A673 (cell line): ENCODE measurements around the gene ACSL1.

Source experiments
- EZH2 ChIP-seq: fragments of 200-600 bp; sonication (generic); IDR thresholded peaks from 2 replicates; pipeline ENCODE4 v1.6.1; 2017; ENCODE audit warnings: borderline replicate concordance, low read depth, mild to moderate bottlenecking, mixed read lengths, antibody characterized with exemption, low read length; ENCODE audit not compliant: poor library complexity, severe bottlenecking
- TF ChIP-seq, protein P1 (sequence below): fragments of 300-800, 200-600 bp; sonication (generic); conservative IDR thresholded peaks from 2 replicates; pipeline ENCODE4 v1.5.1; 2017; ENCODE audit warnings: low read depth, mild to moderate bottlenecking, antibody characterized with exemption, low read length, moderate library complexity, mixed read lengths

DNA sequence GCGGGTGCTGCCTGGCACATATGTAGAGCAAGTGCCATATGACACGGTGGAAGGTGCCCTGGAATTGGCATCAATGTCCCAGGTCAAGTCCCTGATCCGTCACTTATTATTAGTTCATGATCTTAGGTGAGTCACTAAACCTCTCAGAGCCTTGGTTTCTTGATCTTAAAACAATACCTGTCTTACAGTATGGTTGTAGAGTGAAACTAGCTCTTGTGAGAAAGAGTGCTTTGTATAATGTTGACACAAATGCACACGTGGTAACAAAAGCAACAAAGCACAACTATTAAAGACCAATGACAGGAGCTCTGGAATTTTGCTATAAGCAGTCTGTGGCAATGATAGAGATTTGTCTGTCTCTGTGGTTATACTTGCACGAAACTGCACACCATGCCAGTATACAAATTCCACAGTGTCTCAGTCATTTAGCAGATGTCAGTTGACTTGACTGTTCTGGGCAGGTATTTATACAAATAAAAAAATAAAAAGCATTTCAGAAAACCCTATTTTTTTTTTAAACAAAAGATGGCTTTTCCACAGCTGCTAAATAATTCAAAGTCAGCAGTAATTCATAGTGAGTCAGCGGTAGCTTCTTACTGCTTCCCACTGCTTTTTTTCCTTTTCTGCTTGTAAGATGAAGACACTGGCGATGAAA lies 19.7 kb upstream of the ACSL1 start:
- no peak for TF ChIP-seq EZH2
- TF ChIP-seq, protein P1, sequence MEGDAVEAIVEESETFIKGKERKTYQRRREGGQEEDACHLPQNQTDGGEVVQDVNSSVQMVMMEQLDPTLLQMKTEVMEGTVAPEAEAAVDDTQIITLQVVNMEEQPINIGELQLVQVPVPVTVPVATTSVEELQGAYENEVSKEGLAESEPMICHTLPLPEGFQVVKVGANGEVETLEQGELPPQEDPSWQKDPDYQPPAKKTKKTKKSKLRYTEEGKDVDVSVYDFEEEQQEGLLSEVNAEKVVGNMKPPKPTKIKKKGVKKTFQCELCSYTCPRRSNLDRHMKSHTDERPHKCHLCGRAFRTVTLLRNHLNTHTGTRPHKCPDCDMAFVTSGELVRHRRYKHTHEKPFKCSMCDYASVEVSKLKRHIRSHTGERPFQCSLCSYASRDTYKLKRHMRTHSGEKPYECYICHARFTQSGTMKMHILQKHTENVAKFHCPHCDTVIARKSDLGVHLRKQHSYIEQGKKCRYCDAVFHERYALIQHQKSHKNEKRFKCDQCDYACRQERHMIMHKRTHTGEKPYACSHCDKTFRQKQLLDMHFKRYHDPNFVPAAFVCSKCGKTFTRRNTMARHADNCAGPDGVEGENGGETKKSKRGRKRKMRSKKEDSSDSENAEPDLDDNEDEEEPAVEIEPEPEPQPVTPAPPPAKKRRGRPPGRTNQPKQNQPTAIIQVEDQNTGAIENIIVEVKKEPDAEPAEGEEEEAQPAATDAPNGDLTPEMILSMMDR: no peak
